Stimulated activated CD8-positive, alpha-beta memory T cell treated with anti-CD3 and anti-CD28 coated beads, Interleukin-2, amount 100 ng/mL, for 48 hours (primary cell): ENCODE results near the gene CABP2.
"Not testable (repeated sequence)": the region's sequence is repeated elsewhere in the genome, so short reads cannot be mapped to it uniquely, and the experiment has no call there.

Experiments
- DNase-seq, 2 donors: peaks; one replicate each; pipeline ENCODE4 v3.0.0-alpha.2; 2020; ENCODE audit warnings: low read depth in 2 of 2

CABP2 gene

DNA sequence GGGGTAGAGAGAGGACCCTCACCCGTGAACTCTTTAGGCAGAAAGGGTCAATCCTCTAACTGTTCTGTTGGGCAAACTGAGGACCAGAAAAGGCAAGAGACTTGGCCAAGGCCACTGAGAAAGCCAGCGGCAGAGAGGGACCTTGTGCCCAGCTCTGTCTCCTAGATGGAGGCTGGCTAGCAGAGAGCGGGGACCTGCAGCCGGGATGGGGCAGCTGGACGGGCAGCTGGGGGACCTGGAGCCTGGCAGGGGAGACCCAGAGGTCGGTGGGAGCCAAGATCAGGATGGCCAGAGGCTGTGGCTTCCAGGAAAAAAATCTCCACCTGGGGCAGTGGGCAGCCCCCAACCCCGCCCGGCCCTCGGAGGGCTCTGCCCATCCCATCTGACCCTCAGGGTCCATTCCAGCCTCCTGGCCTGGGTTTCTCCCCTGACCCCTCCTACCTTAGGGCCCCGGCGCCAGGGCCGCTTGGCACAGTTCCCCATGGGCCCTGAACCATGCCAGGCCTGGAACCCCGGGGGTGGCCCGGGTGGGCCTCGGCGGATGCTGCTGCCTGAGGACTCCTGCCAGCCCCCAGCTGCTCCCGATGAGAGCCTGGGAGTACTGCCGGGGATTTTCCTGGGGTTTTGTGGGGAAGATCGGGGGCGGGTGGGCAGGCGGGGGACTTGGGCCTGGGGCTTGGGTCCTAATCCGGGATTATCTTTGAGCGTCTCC, at the start of gene CABP2:
Gene CABP2 (minus strand): TSS at position 603 of the 712 bp plus-strand sequence. CDS start 120 bp downstream, at position 483.
- DNase-seq = no peak

DNA sequence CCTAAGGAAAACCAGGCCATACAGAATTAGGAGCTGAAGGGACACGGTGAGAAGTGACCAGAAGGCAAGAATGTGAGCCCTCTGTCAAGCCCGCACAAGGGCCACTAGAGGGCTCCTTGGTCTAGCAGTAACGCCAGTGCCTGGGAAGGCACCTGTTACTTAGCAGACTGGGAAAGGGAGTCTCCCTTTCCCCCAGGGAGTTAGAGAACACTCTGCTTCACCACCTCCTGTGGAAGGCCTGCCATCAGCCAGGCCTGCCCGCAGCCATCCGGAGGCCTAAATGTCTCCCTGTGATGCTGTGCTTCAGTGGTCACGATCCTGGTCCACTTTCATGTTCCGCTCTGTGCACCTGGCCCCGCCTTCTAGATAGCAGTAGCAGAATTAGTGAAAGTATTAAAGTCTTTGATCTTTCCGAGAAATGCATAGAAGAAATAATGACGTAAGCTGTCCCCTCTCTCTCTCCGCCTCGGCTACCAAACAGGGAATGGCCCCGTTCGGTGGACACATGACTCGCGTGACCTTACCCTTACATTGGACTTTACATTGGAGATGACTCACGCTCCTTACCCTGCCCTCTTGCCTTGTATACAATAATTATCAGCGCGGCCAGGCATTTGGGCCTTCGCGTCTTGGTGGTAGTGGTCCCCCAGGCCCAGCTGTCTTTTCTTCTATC, 49.6 kb upstream of the CABP2 start:
- peak in 1 of 2 donors; percentile 13 for DNase-seq

DNA sequence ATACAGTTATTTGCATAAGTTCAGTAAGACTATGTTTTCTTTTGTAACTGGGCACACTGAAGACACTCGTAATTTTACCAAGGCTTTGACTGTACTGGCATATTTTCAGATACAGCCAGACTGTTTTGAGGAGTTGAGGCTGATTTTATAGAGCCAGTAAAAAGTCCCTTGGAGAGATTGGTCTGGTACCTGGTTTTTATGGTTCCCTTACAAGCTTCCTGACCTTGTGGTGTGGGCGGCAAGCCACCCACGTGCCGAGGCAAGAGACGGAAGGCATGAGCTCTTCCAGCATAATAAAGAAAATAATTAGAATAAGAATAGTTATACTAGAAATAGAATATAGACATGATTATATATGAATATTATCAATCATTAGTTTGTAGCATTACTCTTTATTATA, 49.1 kb upstream of the CABP2 start:
- no peak for DNase-seq

GRCh38 chr11:67571443-67571842, 48.2 kb upstream of the CABP2 start:
- DNase-seq = no peak

GRCh38 chr11:67564230-67564629, 41.0 kb upstream of the CABP2 start:
- DNase-seq = no peak

GRCh38 chr11:67563705-67564114, 40.5 kb upstream of the CABP2 start:
- not testable (repeated sequence) for DNase-seq

DNA sequence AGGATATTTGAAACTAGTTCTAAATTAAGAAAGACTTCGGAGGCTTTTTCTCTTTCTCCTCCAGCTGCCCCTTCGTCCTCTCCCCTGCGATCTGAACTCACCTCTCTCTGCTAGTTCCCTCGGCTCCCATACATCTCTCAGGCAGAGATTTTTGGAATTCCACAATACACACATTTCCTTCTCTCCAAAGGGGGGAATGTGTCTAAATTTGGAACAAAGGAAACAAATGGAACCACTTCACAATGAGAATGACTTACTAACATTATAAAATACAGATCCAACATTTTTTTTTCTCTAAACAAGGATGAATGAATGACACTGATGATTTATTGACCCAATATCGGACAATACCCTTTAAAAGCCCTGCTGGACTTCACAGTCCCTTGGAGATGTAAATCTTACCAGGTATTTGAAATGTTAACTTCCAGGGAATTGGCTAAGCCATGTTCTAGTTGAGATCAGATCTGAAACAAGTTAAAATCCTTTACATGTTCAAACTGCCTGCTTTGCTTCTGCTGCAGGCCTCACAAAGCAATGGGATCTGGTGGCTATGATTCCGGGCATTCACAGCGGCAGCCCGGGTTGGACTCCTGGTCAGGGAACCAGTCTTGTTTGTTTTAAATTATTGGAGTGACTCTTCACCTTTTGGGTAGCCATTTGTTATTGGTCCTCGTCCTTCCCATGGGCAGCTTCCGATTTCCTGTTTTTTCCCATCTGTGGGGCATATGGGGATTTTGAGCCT, 39.9 kb upstream of the CABP2 start:
- no peak for DNase-seq

DNA sequence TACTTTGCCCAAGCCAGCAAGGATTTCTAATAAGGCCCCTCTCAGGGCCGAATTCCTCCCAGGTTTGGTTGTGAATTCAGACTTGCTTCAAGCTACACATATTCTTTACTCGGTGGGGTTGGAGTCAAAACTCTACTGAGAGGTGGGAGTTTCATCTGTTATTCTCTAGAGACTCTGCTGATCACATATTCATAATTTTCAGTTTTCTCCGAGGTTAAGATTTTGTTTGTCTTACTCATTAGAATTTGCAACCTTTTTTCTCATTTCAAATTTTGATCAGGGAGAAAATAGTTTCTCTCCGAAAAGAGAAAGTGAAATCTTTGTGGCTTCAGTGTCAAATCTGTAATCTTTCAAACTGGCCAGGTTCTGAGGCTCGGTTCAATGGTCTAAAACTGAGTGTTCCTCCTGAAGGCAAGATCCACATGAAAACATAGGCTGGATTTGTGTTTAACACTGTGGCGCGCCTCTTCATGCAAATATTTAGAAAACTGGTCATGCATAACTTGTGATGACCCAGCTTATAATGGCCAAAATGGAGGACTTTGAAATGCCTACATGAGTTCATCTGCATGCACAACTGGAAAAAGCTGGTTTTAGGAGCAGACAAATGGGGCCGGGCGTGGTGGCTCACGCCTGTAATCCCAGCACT, 38.8 kb upstream of the CABP2 start:
- no peak for DNase-seq

GRCh38 chr11:67558084-67558772, 35.0 kb upstream of the CABP2 start:
- DNase-seq = no peak

GRCh38 chr11:67556244-67556643, 33.0 kb upstream of the CABP2 start:
- no peak for DNase-seq

DNA sequence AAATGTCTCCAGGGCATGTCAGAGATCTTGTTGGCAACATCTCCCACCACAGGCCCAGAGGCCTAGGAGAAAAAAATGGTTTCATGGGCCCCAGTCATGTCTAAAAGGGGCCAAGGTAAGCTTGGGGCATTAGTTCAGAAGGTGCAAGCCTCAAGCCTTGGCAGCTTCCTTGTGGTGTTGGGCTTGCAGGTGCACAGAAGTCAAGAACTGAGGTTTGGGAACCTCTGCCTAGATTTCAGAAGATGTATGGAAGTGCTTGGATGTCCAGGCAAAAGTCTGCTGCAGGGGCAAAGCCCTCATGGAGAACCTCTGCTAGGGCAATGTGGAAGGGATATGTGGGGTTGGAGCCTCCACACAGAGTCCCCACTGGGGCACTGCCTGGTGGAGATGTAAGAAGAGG, 28.5 kb upstream of the CABP2 start:
- DNase-seq = not testable (repeated sequence)

GRCh38 chr11:67551127-67551526, 27.9 kb upstream of the CABP2 start:
- DNase-seq = no peak

GRCh38 chr11:67548555-67549110, 25.4 kb upstream of the CABP2 start:
- DNase-seq = no peak

DNA sequence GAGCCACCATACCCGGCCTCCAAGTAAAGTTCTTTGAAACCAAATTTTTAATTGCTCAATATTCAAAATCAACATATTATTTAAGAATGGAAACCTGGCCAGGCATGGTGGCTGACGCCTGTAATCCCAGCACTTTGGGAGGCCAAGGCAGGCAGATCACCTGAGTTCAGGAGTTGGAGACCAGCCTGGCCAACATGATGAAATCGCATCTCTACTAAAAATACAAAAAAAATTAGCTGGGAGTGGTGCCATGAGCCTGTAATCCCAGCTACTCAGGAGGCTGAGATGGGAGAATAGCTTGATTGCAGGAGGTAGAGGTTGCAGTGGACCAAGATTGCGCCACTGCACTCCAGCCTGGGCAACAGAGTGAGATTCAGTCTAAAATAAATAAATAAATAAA, 24.9 kb upstream of the CABP2 start:
- not testable (repeated sequence) for DNase-seq

- DNase-seq = no peak
These were observed 22.0 kb upstream of the CABP2 start for GRCh38 chr11:67545280-67545679.

DNA sequence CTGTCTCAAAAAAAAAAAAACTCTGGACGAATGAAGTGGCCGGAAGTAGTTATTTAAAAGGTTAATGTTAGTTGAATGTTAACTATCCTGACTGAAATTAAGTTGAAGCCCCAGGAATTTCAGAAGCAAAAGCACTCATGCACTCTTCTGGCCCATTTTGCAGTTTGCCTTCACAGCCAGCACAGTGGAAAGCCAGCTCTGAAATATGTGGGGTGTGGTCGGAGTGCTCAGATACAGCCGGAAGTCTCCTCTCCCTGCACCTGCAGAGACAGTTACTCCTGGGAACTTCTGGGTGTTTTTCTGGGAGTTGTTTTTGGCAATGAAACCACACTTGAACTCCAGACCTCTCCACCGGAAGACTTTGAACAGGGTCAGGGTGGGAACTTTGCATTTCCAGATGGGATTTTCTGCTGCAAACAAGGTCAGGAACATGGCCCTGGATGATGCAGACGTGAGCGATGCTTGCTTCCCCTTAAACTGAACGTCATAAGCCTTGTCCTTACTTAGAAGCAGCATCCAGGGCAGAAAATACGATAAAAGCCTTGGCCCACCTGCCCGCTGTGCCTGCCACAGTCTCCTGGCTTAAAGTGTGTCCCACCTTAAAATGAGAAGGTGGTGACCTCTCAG, 21.5 kb upstream of the CABP2 start:
- no peak for DNase-seq

DNA sequence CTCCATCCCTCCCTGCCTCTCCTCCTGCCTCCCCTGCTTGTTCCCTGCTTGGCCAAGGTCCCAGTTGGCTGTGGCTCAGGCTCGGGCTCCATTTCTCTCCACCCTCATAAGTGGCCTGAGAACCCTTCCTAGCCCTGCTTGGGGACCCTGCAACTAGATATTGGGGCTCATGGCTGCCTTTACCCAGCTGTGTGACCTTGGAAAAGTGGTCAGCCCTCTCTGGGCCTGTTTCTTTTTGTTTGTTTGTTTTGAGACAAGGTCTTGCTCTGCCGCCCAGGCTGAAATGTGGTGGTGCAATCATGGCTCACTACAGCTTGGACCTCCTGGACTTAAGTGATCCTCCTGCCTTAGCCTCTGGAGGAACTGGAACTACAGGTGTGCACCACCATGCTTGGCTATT, 20.3 kb upstream of the CABP2 start:
- no peak for DNase-seq

GRCh38 chr11:67542971-67543370, 19.7 kb upstream of the CABP2 start:
- no peak for DNase-seq

DNA sequence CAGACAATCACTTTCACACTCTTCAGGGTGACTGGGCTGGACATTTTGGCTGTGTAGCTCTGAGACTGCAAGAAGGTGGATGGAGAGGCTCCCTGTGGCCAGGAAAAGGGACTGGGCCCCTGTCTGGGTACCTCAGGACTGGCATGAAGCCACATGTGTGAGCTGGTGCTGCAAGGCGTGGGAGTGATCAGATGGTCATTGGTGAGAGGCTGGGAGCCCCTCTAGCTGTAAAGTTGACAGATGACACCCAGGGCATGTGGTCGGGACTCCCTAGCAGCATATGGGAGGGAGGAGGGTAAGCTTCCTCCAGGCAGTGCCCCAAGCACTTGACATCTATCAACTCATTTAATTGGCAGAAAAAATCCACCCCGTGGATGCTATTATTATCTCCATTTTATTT, 18.9 kb upstream of the CABP2 start:
- no peak for DNase-seq

GRCh38 chr11:67541198-67541597, 18.0 kb upstream of the CABP2 start:
- no peak for DNase-seq

- no peak for DNase-seq
These were observed 16.3 kb upstream of the CABP2 start for GRCh38 chr11:67539550-67539949.
